GM23338 (cell line): ENCODE results near the gene MUS81. TPM values are rescaled to one million over a fixed set of nuclear protein-coding genes. Genes with fewer than 3 reads are reported as not detected.
A peak's percentile ranks its signal among the peaks of the same experiment; 100 is the strongest.

ENCODE experiments used
- ATAC-seq: fragments of 200-7000 bp; cut with Tn5 transposase; 3 replicates; pipeline ENCODE4 v1.9.1; 2020
- DNase-seq: peaks from one replicate; pipeline ENCODE4 v3.0.0-alpha.2; 2015; ENCODE audit warnings: low spot score
- H2AFZ ChIP-seq: fragments of 200-600 bp; sonication (generic); 2 replicates; pipeline ENCODE4 v1.8.0; 2016; ENCODE audit warnings: antibody characterized with exemption, mild to moderate bottlenecking, moderate library complexity
- H3F3A ChIP-seq: fragments of 200-600 bp; sonication (generic); replicated peaks from 2 replicates; pipeline ENCODE4 v1.8.0; 2017; ENCODE audit warnings: antibody characterized with exemption, mixed run types, low read depth
- H3K27ac ChIP-seq: fragments of 200-600 bp; sonication (generic); 2 replicates; pipeline ENCODE4 v1.6.1; 2016; ENCODE audit warnings: low read depth
- H3K27me3 ChIP-seq: fragments of 200-600 bp; sonication (generic); 2 replicates; pipeline ENCODE4 v1.8.0; 2016; ENCODE audit warnings: mild to moderate bottlenecking, mixed run types, moderate library complexity; ENCODE audit not compliant: insufficient read depth
- H3K36me3 ChIP-seq: fragments of 200-600 bp; sonication (generic); 2 replicates; pipeline ENCODE4 v1.8.0; 2016; ENCODE audit warnings: mild to moderate bottlenecking; ENCODE audit not compliant: insufficient read depth
- H3K4me1 ChIP-seq: fragments of 200-600 bp; sonication (generic); 2 replicates; pipeline ENCODE4 v1.8.0; 2016; ENCODE audit warnings: mild to moderate bottlenecking, moderate library complexity; ENCODE audit not compliant: insufficient read depth
- H3K4me2 ChIP-seq: fragments of 200-600 bp; sonication (generic); 2 replicates; pipeline ENCODE4 v1.7.1; 2017; ENCODE audit warnings: mixed run types
- H3K4me3 ChIP-seq: fragments of 200-600 bp; sonication (generic); 2 replicates; pipeline ENCODE4 v1.6.1; 2016; ENCODE audit warnings: mixed run types
- H3K79me2 ChIP-seq: fragments of 200-600 bp; sonication (generic); replicated peaks from 2 replicates; pipeline ENCODE4 v1.8.0; 2017; ENCODE audit warnings: mild to moderate bottlenecking; ENCODE audit not compliant: insufficient read depth
- H3K9me2 ChIP-seq: fragments of 200-600 bp; sonication (generic); 2 replicates; pipeline ENCODE4 v1.8.0; 2017; ENCODE audit not compliant: insufficient read depth
- H4K20me1 ChIP-seq: fragments of 200-600 bp; sonication (generic); replicated peaks from 2 replicates; pipeline ENCODE4 v1.8.0; 2017; ENCODE audit warnings: mild to moderate bottlenecking; ENCODE audit not compliant: insufficient read depth
- H3K27ac Mint-ChIP-seq: 2 replicates; pipeline ENCODE4 v1.8.0; 2020; ENCODE audit warnings: inconsistent platforms, mild to moderate bottlenecking, moderate library complexity, mixed read lengths
- H3K27me3 Mint-ChIP-seq: 3 replicates; pipeline ENCODE4 v1.8.0; 2022; ENCODE audit warnings: low read depth, mild to moderate bottlenecking, moderate library complexity, mixed read lengths, inconsistent platforms; ENCODE audit not compliant: insufficient read depth, poor library complexity
- H3K36me3 Mint-ChIP-seq: 3 replicates; pipeline ENCODE4 v1.8.0; 2021; ENCODE audit warnings: low read depth, mild to moderate bottlenecking, inconsistent platforms, moderate library complexity, mixed read lengths
- H3K4me1 Mint-ChIP-seq: 3 replicates; pipeline ENCODE4 v1.8.0; 2020; ENCODE audit warnings: mild to moderate bottlenecking, inconsistent platforms, mixed read lengths
- H3K4me3 Mint-ChIP-seq: 3 replicates; pipeline ENCODE4 v1.8.0; 2021; ENCODE audit warnings: moderate library complexity, mild to moderate bottlenecking, inconsistent platforms, mixed read lengths
- H3K9me3 Mint-ChIP-seq: 3 replicates; pipeline ENCODE4 v1.8.0; 2020; ENCODE audit warnings: moderate library complexity, mild to moderate bottlenecking, inconsistent platforms, mixed read lengths
- ETS1 ChIP-seq: IDR thresholded peaks from 2 replicates; pipeline ENCODE4 v1.6.1; 2016; ENCODE audit warnings: antibody characterized with exemption
- EZH2 ChIP-seq: fragments of 200-600 bp; sonication (generic); IDR thresholded peaks from one replicate; pipeline ENCODE4 v1.8.0; 2017; ENCODE audit warnings: antibody characterized with exemption, mild to moderate bottlenecking, low read depth; ENCODE audit not compliant: unreplicated experiment
- EZH2phosphoT487 ChIP-seq: fragments of 200-600 bp; sonication (generic); IDR thresholded peaks from one replicate; pipeline ENCODE4 v1.8.1; 2018; ENCODE audit warnings: antibody characterized with exemption; ENCODE audit not compliant: unreplicated experiment
- ZNF462 ChIP-seq: fragments of 250-450 bp; sonication (Bioruptor Pico); IDR thresholded peaks from 2 replicates; pipeline ENCODE4 v1.5.0; 2020; ENCODE audit warnings: mild to moderate bottlenecking, moderate library complexity
- polyA plus RNA-seq: library from polyadenylated mRNA; unstranded; fragments of >200 nt; fragmentation: Nextera tagmentation; extraction: Ambion mirVana; gene quantifications from 2 replicates; pipeline ENCODE4 v1.2.1, GENCODE V29; 2016
- total RNA-seq: library from RNA; depleted of rRNA; stranded (reverse); fragments of >200 nt; shearing (Covaris generic); gene quantifications from 2 replicates; pipeline ENCODE4 v1.2.3, GENCODE V29; 2014

Gene MUS81
- total and polyA plus RNA-seq, 2 experiments from 2014 or later: 38.5 to 48.6 TPM

- TF ChIP-seq ETS1 (no peak), ZNF462 (no peak), EZH2 (no peak), EZH2phosphoT487 (no peak)
Measured at GRCh38 chr11:65865550-65866172, 5.4 kb downstream of the MUS81 start (continued).

GRCh38 chr11:65866509-65867283 lies 6.5 kb downstream of the MUS81 start:
- no peak overlapping the region for H3K27ac Mint-ChIP-seq
- H3K27me3 Mint-ChIP-seq: peaks cover 41% of the 10 kb centered on the region
- peaks cover 33% of the 10 kb centered on the region for H3K36me3 Mint-ChIP-seq
- no peak for TF ChIP-seq EZH2
- peaks cover 19% of the 10 kb centered on the region for H3K27me3 ChIP-seq
- H3K4me2 ChIP-seq: peak overlapping the region; percentile 96; the same call in 1 of the 2 replicates
- peaks cover 13% of the 10 kb centered on the region for H3F3A ChIP-seq
- no peak overlapping the region for H3K27ac ChIP-seq
- peaks cover 4% of the 10 kb centered on the region; the same call in 1 of the 2 replicates for H3K36me3 ChIP-seq
- no peak for DNase-seq
- peak overlapping the region; percentile 91; the same call in 2 of the 3 replicates for H3K4me3 Mint-ChIP-seq
- peaks cover 2% of the 10 kb centered on the region for H3K79me2 ChIP-seq
- ATAC-seq: no peak
- no peak overlapping the region for H3K4me3 ChIP-seq
- H3K4me1 ChIP-seq: peaks cover 2% of the 10 kb centered on the region; the same call in 1 of the 2 replicates
- peaks cover 6% of the 10 kb centered on the region; the same call in 1 of the 2 replicates for H4K20me1 ChIP-seq
- no peaks in the 10 kb centered on the region; the same call in 1 of the 3 replicates for H3K9me3 Mint-ChIP-seq
- H3K9me2 ChIP-seq: no peaks in the 10 kb centered on the region
- H3K4me1 Mint-ChIP-seq: peaks cover 10% of the 10 kb centered on the region
- H2AFZ ChIP-seq: no peak overlapping the region
